Hepatocyte (in vitro differentiated cells): Measurements from ENCODE around the gene APC.

Experiments
- CTCF ChIP-seq: fragments of 200-600 bp; sonication (generic); IDR thresholded peaks from 2 replicates; pipeline ENCODE4 v1.5.1; 2016; ENCODE audit warnings: antibody characterized with exemption, mild to moderate bottlenecking; ENCODE audit not compliant: poor library complexity
- EZH2 ChIP-seq: fragments of 200-600 bp; sonication (generic); IDR thresholded peaks from 2 replicates; pipeline ENCODE4 v1.6.1; 2016; ENCODE audit warnings: antibody characterized with exemption, mild to moderate bottlenecking, borderline replicate concordance
- EZH2phosphoT487 ChIP-seq: fragments of 200-600 bp; sonication (generic); IDR thresholded peaks from one replicate; pipeline ENCODE4 v1.6.1; 2018; ENCODE audit warnings: antibody characterized with exemption, mild to moderate bottlenecking, low read depth, moderate library complexity; ENCODE audit not compliant: unreplicated experiment, severe bottlenecking

GRCh38 chr5:112869948-112870347 lies 132.3 kb downstream of the APC start:
- TF ChIP-seq CTCF (no peak), EZH2phosphoT487 (no peak), EZH2 (no peak)
